NCI-H1694 (cell line): ENCODE results near the gene GRM5.
"Not testable (repeated sequence)": the region's sequence is repeated elsewhere in the genome, so short reads cannot be mapped to it uniquely, and the experiment has no call there.

Experiments used
- DNase-seq: peaks from one replicate; lab custom pipeline; 2025; lab: John Stamatoyannopoulos, UW

Gene GRM5

DNA sequence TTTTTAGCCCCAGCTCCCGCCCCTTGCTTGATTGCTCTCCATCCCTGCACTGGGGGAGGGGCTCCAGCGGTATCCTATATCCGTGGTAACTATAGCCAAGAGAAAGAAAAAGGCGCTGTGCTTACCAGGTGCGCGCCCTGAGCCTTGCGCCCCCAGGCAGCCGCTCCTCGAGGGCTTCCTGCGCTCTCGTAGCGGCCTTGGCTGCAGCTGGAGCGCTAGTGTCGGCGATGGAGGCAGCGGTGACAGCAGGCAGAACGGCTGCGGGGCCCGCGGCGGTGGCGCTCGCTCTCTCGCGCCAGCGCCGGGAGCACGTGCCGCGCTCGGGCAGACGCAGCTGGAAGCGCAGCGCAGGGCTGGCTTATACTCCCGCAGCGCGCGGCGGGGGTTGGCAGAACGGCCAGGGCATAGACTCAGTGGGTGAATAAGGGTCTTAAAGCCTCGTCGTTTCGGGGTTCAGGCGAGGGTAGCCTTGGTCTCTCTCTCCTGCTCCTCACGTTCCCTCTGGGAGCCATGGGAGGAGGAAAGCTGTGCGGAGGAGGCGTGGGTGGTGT, at the start of gene GRM5:
TSS of gene GRM5 (minus strand) at position 332 of the 551 bp plus-strand sequence. CDS start 18,110 bp downstream, outside the sequence.
- DNase-seq = not testable (repeated sequence)

DNA sequence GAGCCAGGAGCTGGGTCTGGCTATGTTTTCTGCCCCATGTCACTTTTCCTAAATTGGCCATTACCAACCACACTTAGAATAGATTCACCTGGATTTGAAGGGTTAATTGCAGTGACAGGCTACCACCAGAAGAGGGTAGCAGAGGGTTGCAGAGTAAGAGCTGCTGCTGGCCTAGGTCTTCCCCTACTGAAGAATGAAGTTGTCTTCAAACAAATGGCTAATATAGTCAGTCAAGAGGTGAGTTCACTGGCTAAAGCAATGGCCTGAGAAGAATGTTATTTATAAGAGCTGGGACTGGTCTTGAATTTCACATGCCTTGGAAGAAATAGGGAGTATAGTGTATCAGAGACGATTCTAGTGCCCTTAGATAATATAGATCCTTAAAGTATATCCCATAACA, 32.2 kb upstream of the GRM5 start:
- not testable (repeated sequence) for DNase-seq

DNA sequence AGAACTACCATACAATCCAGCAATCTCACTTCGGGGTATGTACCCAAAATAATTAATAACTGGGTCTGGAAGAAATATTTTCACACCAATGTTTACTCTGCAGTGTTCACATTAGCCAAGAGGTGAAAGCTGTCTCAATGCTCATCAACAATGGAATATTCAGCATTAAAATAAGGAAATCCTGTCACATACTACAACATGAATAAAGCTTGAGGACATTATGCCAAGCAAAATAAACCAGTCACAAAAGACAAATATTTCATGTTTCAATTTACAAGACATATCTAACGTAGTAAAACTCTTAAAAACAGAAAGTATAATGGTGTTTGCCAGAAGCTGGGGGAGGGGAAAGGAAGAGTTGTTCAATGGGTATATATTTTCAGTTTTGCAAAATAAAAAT, 28.0 kb upstream of the GRM5 start:
- not testable (repeated sequence) for DNase-seq

DNA sequence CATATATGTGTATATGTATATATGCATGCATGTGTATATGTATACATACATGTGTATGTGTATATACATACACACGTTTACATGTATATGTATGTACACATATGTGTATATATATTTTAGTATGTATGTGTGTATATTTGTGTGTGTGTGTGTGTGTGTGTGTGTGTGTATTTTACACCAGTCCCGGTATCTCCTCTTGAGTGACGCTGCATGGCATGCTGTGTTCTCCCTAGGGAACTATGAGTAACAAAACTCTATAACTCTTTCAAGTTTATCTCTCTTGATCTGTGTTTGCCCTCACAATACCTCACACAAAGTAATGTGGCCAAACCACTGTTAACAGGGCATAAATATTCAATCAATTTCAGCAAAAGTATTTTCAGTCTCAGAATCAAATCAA, 19.2 kb upstream of the GRM5 start:
- DNase-seq = not testable (repeated sequence)

DNA sequence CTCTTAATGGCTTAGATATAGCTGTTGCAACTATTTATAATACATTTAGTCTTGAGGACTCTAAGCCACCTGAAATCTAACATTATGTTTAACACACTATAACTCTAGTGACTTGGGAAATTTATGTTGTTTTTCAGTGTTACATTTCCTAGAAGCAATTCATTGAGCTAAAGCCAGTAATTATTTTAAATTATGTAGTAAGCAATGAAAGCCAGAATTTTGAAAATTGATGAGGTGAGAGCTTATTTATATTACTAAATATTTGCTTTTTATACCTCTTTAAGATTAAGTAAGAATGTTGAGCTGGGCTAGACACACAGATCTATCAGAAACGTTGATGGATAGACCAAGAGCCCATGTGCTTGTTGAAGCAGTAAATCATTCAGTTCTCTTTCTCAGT, 5.1 kb upstream of the GRM5 start:
- not testable (repeated sequence) for DNase-seq

DNA sequence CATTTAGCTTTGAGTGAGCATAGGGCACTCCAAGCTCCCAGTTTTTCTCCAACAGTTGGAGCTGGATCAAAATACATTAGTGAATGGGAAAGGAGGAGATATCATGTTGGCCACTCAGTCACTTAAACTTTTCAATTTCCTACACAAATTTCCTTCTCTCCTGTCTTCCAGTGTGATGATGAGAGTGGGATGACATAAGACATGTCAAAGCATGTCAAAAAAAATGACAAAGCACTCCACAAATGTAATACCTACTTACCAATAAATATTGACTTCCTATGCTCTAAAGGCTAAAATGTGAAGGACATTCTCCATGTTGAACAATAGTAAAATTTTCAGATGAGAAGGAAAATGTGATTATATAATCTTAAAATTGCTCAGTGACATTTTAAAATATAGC, 1.5 kb upstream of the GRM5 start:
- DNase-seq = no peak

DNA sequence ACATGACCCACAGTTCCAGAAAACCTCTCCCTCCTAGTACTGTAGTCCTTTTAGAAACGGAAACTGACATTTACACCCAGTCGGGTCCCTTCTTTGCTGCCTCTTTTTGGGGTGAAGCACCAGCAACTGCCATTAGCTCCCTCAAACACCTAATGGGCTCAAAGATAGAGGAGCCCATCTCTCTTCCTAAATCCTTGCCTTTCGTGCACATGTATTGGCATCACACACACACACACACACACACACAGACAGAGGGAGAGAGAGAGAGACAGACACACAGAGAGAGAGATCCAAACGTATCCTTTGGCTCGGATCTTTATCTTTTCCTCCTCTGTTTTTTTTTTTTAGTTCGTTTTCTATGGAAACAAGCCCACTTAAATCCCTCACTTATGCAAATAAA, 716 bp downstream of the GRM5 start:
- DNase-seq = no peak

DNA sequence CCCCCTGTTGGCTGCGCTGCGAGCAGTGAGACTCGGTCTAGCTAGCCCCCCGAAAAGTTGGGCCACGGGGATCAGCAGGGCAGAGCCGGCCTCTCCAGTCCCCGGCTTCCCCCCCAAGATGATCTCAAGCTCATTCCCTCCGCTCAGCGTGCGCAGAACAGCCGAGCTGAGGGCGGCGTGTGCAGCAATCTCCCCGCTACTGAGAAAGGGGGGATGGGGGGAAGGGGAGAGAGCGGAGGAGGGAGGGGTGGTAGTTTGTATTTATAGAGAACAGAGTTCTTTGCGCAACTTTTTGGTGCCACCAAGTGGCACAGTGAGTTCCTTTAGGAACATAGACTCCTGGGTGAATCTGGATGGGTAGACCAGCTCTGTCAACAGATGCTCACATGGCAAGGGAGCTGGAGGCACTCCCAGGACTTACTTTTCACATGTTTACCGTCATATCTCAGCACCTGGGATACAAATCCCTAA, 2.3 kb downstream of the GRM5 start:
- not testable (repeated sequence) for DNase-seq

DNA sequence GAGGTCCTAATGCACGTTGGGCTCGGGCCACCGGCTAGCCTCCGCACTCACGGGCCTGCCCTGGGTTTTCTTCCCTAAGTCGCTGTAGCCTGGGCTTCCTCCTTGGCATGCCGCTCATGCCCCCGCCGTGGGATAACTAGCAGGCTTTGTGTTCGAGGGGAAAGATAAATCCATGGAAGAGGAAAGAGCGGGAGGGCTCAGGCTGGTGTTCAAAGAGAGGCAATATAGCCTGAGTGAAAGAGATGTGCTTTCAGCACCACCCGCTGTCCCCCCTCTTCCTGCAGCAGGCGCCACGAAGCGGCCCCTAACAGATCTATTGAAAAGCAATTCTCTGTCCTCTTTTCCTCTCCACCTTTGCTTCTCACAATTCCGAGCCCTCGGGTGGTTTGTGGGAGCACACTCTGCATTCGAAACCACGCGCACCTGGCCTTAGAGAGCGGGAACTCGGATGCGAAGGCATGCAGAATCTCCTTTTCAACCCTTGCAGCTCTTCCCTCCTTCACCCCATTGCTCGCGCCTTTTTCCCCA, 2.9 kb downstream of the GRM5 start:
- DNase-seq = not testable (repeated sequence)

DNA sequence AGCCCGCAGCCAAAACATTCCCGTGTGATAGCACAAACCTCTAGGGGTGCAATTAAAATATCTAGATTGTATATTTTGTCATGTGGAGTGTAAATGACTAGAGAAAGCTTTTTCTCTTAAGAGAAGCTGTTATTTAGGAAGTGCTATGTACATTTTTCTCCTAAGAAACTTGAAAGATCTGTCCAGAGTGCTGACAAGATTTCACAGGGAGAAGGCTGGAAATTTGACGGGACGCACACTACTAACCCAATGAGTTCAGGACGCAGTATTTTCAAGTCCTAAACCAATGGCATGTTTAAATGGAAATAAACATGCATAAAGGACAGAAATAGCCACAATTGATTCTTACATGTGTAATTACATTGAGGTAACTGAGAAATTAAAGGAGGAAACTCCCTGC, 3.9 kb downstream of the GRM5 start:
- DNase-seq = not testable (repeated sequence)

DNA sequence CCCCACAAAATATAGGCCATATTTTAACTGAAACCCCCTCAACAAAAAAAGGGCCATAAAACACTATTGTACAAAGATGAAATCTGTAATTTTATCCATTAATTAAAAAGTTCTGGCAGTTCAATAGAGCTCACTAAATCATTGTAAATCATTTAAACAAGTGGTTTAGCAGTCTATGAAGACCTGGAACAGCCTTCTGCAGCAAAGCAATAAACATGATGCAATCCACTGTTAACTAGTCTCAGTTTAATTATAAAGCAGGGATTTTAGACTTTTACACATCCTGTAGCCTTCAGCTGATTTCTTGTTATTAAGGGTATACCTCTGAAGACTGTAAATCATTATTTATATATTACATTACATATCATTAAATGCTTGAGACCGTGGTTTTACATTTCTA, 8.4 kb downstream of the GRM5 start:
- not testable (repeated sequence) for DNase-seq

DNA sequence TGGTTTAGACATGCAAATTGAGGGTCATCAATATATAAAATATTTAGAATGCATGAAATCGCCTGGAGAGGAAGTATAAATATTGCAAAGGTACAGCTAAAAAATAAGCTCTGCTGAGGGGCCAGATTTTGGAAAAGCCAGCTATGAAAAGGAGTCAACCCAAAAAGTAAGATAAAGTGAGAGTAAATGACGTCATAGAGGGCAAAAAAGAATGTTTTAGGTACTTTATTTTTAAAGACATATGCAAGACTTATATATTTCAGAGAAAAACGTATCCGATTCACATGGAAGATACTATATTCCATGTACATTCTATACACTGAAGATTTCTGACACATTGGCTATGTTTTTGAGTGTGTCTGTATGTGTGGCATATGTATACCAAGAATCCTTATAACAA, 13.6 kb downstream of the GRM5 start:
- DNase-seq = no peak

DNA sequence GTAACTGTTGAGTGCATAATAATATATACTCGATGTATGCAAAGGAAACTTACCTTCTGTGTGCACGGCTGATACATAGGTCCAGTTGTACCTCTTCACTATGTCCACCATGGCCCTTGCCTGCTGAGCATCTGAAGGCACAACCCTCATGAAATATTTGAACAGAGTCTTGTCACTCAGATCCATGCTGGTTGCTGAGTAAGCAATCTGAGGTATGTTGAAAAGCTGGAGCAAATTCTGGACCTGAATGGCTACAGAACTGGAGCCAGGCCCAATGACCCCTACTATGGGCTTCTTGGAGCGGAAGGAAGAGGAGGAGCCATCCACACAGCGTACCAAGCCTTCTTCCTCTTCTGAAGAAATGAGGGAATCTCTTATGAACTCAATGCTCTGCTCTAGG, 18.6 kb downstream of the GRM5 start:
- DNase-seq = not testable (repeated sequence)

DNA sequence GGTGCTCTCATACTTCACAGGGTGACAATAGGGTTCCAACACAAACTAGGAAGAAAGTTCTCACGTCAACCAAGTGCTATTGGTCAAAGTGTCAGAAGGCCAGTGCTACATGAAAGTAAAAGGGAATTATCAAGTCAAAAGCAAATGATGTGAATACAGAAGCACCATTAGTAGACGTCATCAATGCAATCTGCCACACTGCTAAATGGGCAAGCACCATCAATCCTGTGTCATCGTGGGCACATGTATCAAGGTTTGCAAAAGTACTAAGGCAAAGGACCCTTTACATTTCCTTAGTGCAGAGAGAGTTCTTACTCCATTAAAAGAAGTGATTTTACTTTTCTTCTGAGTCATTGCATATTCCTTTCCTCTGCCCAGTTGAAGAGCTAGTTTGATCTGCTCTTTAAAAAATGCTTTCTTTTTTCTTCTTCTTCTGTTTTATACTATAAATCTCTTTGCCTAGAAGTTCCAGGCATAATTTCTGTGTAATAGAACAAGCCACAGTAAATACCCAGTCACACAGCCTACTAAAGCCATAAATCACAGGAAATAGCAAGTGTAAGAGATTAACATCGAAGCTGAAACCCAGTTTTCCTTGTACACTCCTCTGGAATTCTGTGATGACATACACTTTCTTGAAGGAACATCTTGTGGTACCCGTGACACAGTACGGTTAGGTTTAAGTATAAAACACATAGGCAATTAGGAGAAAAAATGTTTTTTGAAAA, 21.8 kb downstream of the GRM5 start:
- DNase-seq = not testable (repeated sequence)

DNA sequence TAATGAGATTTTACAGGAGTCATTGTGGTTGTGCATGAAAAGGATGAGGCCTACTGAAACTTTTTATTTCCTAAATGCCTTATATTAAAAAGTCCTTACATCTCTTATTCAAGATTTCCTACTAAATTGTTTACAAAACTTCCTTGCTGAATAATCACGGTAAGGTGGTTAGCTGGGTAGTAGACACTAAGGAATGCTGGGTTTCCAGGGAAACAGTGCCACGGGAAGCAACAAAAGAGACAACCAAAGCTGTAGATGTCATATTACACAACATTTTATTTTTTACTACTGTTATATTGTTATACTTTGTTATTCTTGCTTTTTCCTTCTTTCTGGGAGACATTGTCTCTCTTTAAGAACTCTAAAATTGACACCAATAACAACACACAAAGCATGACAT, 36.1 kb downstream of the GRM5 start:
- DNase-seq = not testable (repeated sequence)

DNA sequence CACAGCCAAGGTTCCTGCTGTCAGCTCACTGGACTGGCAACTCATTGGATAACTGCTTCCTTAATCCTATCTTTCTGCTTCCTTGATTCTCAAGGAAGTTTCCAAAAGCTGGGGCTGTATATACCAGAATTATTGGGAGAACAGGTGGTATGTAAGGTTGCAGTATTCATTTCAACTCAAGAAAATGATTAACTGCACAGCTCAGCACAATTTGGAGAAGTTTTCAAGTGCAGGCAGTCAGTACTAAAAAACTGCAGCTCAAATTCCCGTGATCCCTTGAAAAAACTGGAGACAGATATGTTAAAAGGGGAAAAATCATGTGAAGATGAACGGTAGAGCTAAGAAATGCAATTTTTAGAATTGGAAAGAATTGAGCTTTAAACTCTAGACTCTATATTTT, 44.4 kb downstream of the GRM5 start:
- no peak for DNase-seq

DNA sequence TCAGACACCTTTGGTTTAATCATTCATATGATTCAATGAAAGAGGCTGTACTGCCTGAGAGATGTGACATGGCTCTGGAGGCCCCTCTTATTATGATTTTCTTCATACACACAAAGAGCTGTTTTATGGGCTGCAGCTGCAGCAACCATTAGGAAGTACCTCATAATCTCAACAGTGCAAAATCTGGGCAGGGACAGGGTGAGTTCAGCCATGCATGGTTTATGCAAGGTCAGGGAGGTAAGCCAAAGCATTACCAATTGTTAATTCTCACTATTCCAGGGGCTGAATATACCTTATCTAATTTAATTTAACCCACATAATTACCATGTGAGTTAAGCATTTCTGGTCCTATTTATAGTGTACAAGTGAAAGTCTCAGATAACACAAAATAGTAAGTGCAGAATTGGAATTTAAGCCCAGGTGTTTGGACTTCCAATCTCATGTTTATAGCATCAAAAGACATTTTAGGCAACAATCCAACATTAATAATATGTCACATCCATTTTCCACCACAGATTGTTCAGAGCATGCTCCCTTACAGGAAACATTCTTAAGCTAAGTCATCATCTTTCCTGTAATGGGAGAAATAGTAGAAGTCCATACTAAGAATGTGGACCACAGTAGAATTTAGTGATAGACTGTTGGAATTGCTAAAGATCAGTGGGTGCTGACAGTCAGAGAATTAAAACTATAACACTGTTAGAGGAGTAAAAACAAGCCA, 45.8 kb downstream of the GRM5 start:
- DNase-seq = not testable (repeated sequence)

DNA sequence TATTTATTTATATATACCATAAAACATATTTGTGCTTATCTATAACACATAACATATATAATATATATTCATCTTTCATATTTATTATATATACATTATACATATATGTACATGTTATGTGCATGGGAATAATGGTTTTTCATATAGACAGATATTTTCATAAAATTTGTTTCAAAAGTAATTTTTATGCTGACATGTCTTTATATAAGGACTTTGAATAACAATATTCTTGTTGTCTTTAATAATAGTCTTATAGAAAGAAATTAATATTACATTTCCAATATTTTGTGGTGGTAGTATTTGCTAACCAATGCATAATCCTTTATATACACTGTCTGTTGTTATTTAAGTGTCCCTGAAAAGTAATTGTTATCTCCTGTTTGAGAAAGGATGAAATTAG, 49.6 kb downstream of the GRM5 start:
- no peak for DNase-seq

DNA sequence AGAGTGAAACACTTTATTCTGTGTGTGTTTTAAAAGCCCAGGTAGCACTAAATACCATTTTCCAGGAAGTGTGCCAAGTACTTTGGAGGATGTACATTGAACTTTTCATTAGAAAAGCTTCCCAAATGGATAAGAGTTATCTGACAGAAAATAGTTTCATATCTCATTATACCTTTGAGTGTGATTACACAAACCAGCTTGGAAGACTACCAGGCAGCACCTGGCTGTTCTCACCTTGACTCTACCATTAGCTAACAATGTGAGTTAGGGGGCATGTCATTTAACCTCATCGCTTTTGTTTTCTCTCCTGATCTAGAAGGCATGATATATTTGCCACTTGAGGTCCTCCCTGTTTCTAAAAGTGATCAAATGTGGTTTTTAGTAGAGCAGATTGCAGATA, 50.2 kb downstream of the GRM5 start:
- DNase-seq = no peak

DNA sequence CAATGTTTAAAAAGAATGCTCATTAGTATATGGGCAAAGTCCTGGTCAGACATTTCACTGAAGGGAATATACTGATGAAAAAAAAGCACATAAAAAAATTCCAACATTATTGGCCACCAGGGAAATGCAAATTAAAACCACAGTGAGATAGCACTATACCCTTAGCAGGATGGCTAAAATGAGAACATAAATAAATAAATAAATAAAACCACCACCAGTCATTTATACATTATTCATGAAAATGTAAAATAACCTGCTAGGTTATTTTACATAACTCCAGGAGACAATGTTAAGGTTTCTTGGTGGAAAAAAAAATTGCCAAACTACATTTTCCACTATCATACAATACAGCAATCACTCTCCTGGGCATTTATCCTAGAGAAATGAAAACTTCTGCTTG, 64.9 kb downstream of the GRM5 start:
- DNase-seq = not testable (repeated sequence)

DNA sequence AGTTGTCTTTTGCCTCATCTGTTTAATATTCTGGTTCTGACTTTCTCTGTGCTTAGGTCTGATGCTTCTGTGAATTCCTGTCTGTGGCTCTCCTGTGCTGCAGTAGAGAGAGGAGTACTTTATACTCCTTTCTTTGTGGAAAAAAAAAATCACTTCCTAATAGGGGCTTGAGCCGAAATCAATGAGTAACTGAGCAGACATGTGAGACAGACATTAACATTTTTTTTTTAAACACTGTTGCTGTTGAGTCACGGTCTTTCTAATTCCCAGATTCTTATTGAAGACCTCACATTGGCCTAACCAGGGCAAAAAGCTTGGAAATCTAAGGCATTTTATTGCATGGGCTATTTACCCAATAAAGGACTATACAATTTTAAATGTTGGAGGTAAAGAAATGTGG, 86.1 kb downstream of the GRM5 start:
- DNase-seq = no peak

DNA sequence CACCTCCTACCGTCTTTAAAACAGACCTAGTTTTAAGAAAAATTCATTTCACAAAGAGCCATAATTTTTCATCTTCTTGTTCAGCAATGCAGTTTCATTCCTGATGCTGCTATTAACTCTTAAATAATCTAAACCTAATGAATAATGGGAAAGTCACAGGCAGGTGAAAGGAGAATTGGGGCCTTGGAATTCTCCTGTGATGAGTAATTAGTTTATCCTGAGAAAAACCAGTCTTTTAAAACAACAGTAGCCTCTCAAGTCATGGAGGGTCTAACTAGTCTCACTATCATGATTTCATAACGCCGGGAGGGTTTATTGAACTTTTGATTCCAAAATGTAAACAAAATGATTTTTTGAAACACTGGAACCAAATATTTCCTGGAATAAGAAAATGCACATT, 86.8 kb downstream of the GRM5 start:
- DNase-seq = not testable (repeated sequence)

DNA sequence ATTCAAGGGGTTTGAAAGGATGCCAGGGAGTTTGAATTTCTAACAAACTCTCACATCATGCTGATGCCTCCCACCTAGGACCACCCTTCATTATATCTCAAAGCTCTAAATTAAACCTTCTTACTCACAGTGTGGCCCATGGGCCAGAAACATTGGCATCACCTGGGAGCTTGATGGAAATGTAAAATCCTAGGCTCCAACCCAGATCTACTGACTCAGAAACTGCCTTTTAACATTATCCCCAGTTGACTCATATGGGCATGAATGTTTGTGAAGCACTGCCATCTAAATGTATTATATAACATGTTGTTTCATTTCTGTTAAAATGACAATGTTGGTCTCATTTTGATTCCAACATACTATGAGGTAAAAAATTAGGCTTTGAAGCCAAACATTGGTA, 90.3 kb downstream of the GRM5 start:
- not testable (repeated sequence) for DNase-seq
